Psoas muscle (tissue), 8 donors: ENCODE results near the gene ACSM5. TPM values are rescaled to one million over a fixed set of nuclear protein-coding genes. Genes with fewer than 3 reads are reported as not detected.

Experiments
- ATAC-seq, 4 donors: fragments of 200-7000 bp; cut with Tn5 transposase; one replicate each; pipeline ENCODE4 v1.9.1; 2020; ENCODE audit warnings: moderate library complexity in 3 of 4, mild to moderate bottlenecking in 2 of 4
- DNase-seq, 2 donors: peaks; one replicate each; pipeline ENCODE4 v3.0.0-alpha.2; 2020
- H3K27ac ChIP-seq: fragments of 200-600 bp; one replicate; pipeline ENCODE4 v1.8.0; 2022
- H3K27me3 ChIP-seq, 3 donors: fragments of 200-600 bp in 1 of 3; one replicate each; pipeline versions ENCODE4 v1.6.1 to v1.8.0; 2013 to 2022; ENCODE audit warnings: low read length in 2 of 3, mild to moderate bottlenecking in 2 of 3, moderate library complexity in 1 of 3; ENCODE audit not compliant: insufficient read depth in 3 of 3
- H3K36me3 ChIP-seq, 2 donors: fragments of 200-600 bp in 1 of 2; one replicate each; pipeline versions ENCODE4 v1.6.1 to v1.8.0; 2013 to 2022; ENCODE audit warnings: low read depth in 1 of 2, mild to moderate bottlenecking in 1 of 2, moderate library complexity in 1 of 2; ENCODE audit not compliant: insufficient read depth in 1 of 2
- H3K4me1 ChIP-seq: fragments of 200-600 bp; one replicate; pipeline ENCODE4 v1.8.0; 2022
- H3K4me3 ChIP-seq: fragments of 200-600 bp; one replicate; pipeline ENCODE4 v1.8.0; 2022; ENCODE audit warnings: mild to moderate bottlenecking
- H3K9me3 ChIP-seq: fragments of 200-600 bp; one replicate; pipeline ENCODE4 v1.8.0; 2022
- CTCF ChIP-seq: fragments of 200-600 bp; IDR thresholded peaks from one replicate; pipeline ENCODE4 v1.8.0; 2022; ENCODE audit warnings: antibody characterized with exemption
- WGBS, 3 donors: extraction: QIAGEN DNeasy Blood & Tissue Kit; methylation state at CpG; one replicate each; pipeline versions ENCODE4 v1.1.6 to v1.1.7; 2013; 5-methylcytosine and 5-hydroxymethylcytosine counted together
- intact Hi-C, 2 donors: fragments of 100-400 bp; cut with DNase I; formaldehyde crosslinking; loops; one replicate each; pipeline versions ENCODE4 v1.11.0 to v1.14.2; 2022
- polyA plus RNA-seq, 3 donors: library from polyadenylated mRNA; stranded (reverse); fragments of 200-250 nt; gene quantifications; one replicate each; pipeline ENCODE4 v1.2.3, GENCODE V29; 2013
- total RNA-seq, 4 donors: library from RNA; stranded (reverse); fragmentation: NEBNext Ultra II Directional in 2 of 4; extraction: Animal tissue kit (Norgen Biotek cat#: 25700) in 2 of 4; gene quantifications; one replicate each; pipeline versions ENCODE4 v1.2.1 to v1.2.4, GENCODE V29; 2021 to 2023
- donor health status: healthy with polysubstance abuse.
- donor health status: DM: no; HTN: no; CAD: no; lungs with moderate emphysema.
- donor health status: Bipolar disorder and iron deficiency.
- donor health status: healthy.
- donor health status: DM: yes; HTN: yes; CAD: no.
- donor health status: DM: no; HTN: no; CAD: no.
- donor health status: DM: no; HTN: no; CAD: no.
- donor health status: DM: yes; HTN: yes; CAD: no.

ACSM5 gene
- total and polyA plus RNA-seq, 7 donors = 1.2 to 7.9 (median 4.3) TPM

- WGBS, 3 donors = 97% methylated on average over 7 of the region's 7 CpGs
- no peak for DNase-seq
- intact Hi-C loops = no loop called here
- no peak overlapping the region for H3K4me3 ChIP-seq
- no peak overlapping the region for H3K27ac ChIP-seq
- ATAC-seq = no peak
- H3K36me3 ChIP-seq = no peaks in the 10 kb centered on the region
- no peak for TF ChIP-seq CTCF
- H3K9me3 ChIP-seq = no peaks in the 10 kb centered on the region
- no peaks in the 10 kb centered on the region for H3K4me1 ChIP-seq
- no peaks in the 10 kb centered on the region for H3K27me3 ChIP-seq
Measured at GRCh38 chr16:20396846-20397467, 12.4 kb upstream of the ACSM5 start.

- DNase-seq = no peak
- WGBS, 3 donors = 75 to 80% (median 79%) methylated on average over 7 of the region's 7 CpGs
- no peaks in the 10 kb centered on the region for H3K27me3 ChIP-seq
- intact Hi-C loops = no loop called here
- no peaks in the 10 kb centered on the region for H3K9me3 ChIP-seq
- ATAC-seq = no peak
- TF ChIP-seq CTCF = no peak
- no peak overlapping the region for H3K4me3 ChIP-seq
- no peaks in the 10 kb centered on the region for H3K4me1 ChIP-seq
- no peaks in the 10 kb centered on the region for H3K36me3 ChIP-seq
- no peak overlapping the region for H3K27ac ChIP-seq
Measured at GRCh38 chr16:20397468-20398074, 11.8 kb upstream of the ACSM5 start.

- no peaks in the 10 kb centered on the region for H3K36me3 ChIP-seq
- WGBS, 3 donors = 79 to 84% (median 82%) methylated on average over 3 of the region's 3 CpGs
- intact Hi-C loops = no loop called here
Measured at GRCh38 chr16:20398603-20399002, 10.7 kb upstream of the ACSM5 start.

GRCh38 chr16:20399185-20399584 is 10.1 kb upstream of the ACSM5 start:
- no peak overlapping the region for H3K27ac ChIP-seq
- DNase-seq (no peak), ATAC-seq (no peak)
- H3K4me3 ChIP-seq = no peak overlapping the region
- H3K9me3 ChIP-seq = no peaks in the 10 kb centered on the region
- 69 to 75% (median 70%) methylated on average over 7 of the region's 7 CpGs for WGBS, 3 donors
- intact Hi-C loops = no loop called here
- no peak for TF ChIP-seq CTCF
- no peaks in the 10 kb centered on the region for H3K36me3 ChIP-seq
- H3K27me3 ChIP-seq = no peaks in the 10 kb centered on the region
- H3K4me1 ChIP-seq = no peaks in the 10 kb centered on the region

More at GRCh38 chr16:20398603-20399002, 10.7 kb upstream of the ACSM5 start:
- ATAC-seq (no peak), DNase-seq (no peak)
- Histone ChIP-seq H3K27me3 (no peaks in the 10 kb centered on the region), H3K9me3 (no peaks in the 10 kb centered on the region), H3K4me1 (no peaks in the 10 kb centered on the region), H3K27ac (no peak overlapping the region), H3K4me3 (no peak overlapping the region)
- TF ChIP-seq CTCF = no peak

DNA sequence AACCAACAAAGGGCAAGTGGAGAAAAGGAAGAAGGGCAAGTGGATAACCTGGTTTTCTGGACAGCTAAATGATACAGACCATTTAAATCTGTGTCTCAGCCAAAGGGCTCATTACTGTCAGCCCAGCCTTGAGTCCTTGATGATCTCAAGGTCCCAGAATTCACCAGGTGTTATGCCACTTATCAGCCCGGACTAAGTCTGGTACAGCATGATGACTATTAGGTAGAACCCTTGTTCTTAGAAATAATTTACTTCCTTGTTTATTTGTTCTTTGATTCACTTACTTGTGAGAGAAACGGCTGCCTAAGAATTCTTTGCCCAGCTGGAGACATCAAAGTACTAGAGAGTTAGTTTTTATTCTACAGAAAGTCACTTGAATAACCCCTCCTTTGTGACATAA is 8.3 kb upstream of the ACSM5 start:
- Histone ChIP-seq H3K4me1 (no peaks in the 10 kb centered on the region), H3K27me3 (no peaks in the 10 kb centered on the region), H3K36me3 (no peaks in the 10 kb centered on the region), H3K4me3 (no peak overlapping the region), H3K9me3 (no peaks in the 10 kb centered on the region), H3K27ac (no peak overlapping the region)
- DNase-seq (no peak), ATAC-seq (no peak)
- TF ChIP-seq CTCF = no peak
- 53 to 71% (median 64%) methylated on average over 2 of the region's 2 CpGs for WGBS, 3 donors
- intact Hi-C loops = no loop called here
